ENCODE measurements around the gene FOXO3. TPM values are rescaled to one million over a fixed set of nuclear protein-coding genes. Genes with fewer than 3 reads are reported as not detected.

The FOXO3 gene
- total RNA-seq, 2 experiments from 2014 or later: 3.1 to 3.6 TPM

GRCh38 chr6:108565893-108566292, 5.2 kb downstream of the FOXO3 start:
- Mint-ChIP-seq H3K9me3 (no peaks in the 10 kb centered on the region), H3K27ac (no peak overlapping the region), H3K4me1 (ENCODE audit: low read depth) (peaks cover 52% of the 10 kb centered on the region), H3K4me3 (no peak overlapping the region), H3K27me3 (ENCODE audit: low read depth) (peaks cover 10% of the 10 kb centered on the region), H3K36me3 (ENCODE audit: low read depth) (peaks cover 9% of the 10 kb centered on the region)
- no peak for DNase-seq
- CTCF ChIA-PET: interaction anchor here (0.6 to 1.5 kb wide), 2 partner anchors 23 to 453 kb away, joined by 3 to 4 read pairs; no protein-coding TSS in a partner anchor
- intact Hi-C loops (cut with micrococcal nuclease): loop anchor here (1.0 to 10.0 kb wide), 3 partner anchors 15 to 841 kb away; no protein-coding TSS in a partner anchor

- intact Hi-C loops (cut with micrococcal nuclease): loop anchor here (10.0 kb wide), 1 partner anchor 842 kb away; no protein-coding TSS in a partner anchor
- H3K36me3 Mint-ChIP-seq (ENCODE audit: low read depth): peaks cover 10% of the 10 kb centered on the region
- H3K27me3 Mint-ChIP-seq (ENCODE audit: low read depth): peaks cover 10% of the 10 kb centered on the region
These were observed 5.7 kb downstream of the FOXO3 start for GRCh38 chr6:108566406-108566805.

GRCh38 chr6:108568101-108568500, 7.4 kb downstream of the FOXO3 start:
- intact Hi-C loops (cut with micrococcal nuclease): loop anchor here (10.0 kb wide), 1 partner anchor 843 kb away; no protein-coding TSS in a partner anchor
- Mint-ChIP-seq H3K36me3 (ENCODE audit: low read depth) (peaks cover 7% of the 10 kb centered on the region), H3K27ac (no peak overlapping the region), H3K4me3 (no peak overlapping the region), H3K4me1 (ENCODE audit: low read depth) (peaks cover 38% of the 10 kb centered on the region), H3K27me3 (ENCODE audit: low read depth) (peaks cover 2% of the 10 kb centered on the region), H3K9me3 (no peaks in the 10 kb centered on the region)
- CTCF ChIA-PET: interaction anchor here (0.7 kb wide), 1 partner anchor 59 kb away, joined by 3 read pairs; no protein-coding TSS in a partner anchor
- no peak for DNase-seq

More at GRCh38 chr6:108566406-108566805, 5.7 kb downstream of the FOXO3 start:
- no peak for DNase-seq
- CTCF ChIA-PET: interaction anchor here (0.6 to 1.5 kb wide), 4 partner anchors 10 to 453 kb away, joined by 3 to 5 read pairs (median 4); no protein-coding TSS in a partner anchor
- Mint-ChIP-seq H3K4me3 (no peak overlapping the region), H3K4me1 (ENCODE audit: low read depth) (peaks cover 52% of the 10 kb centered on the region), H3K9me3 (no peaks in the 10 kb centered on the region), H3K27ac (no peak overlapping the region)

GRCh38 chr6:108568551-108569305, 8.0 kb downstream of the FOXO3 start:
- Mint-ChIP-seq H3K36me3 (ENCODE audit: low read depth) (peaks cover 7% of the 10 kb centered on the region), H3K27me3 (ENCODE audit: low read depth) (no peaks in the 10 kb centered on the region), H3K9me3 (no peaks in the 10 kb centered on the region), H3K4me3 (no peak overlapping the region), H3K27ac (no peak overlapping the region), H3K4me1 (ENCODE audit: low read depth) (peaks cover 36% of the 10 kb centered on the region)
- CTCF ChIA-PET: no interaction called here
- intact Hi-C loops (cut with micrococcal nuclease): loop anchor here (10.0 kb wide), 1 partner anchor 844 kb away; no protein-coding TSS in a partner anchor
- no peak for DNase-seq

GRCh38 chr6:108570517-108570916, 9.8 kb downstream of the FOXO3 start:
- intact Hi-C loops (cut with micrococcal nuclease): no loop called here
- no peaks in the 10 kb centered on the region for H3K9me3 Mint-ChIP-seq
- no peak overlapping the region for H3K27ac Mint-ChIP-seq
- peaks cover 7% of the 10 kb centered on the region for H3K36me3 Mint-ChIP-seq (ENCODE audit: low read depth)
- no peaks in the 10 kb centered on the region for H3K27me3 Mint-ChIP-seq (ENCODE audit: low read depth)
- no peak overlapping the region for H3K4me3 Mint-ChIP-seq
- CTCF ChIA-PET: interaction anchor here (0.7 to 1.0 kb wide), 2 partner anchors 99 to 210 kb away, joined by 3 to 5 read pairs; no protein-coding TSS in a partner anchor
- H3K4me1 Mint-ChIP-seq (ENCODE audit: low read depth): peaks cover 30% of the 10 kb centered on the region
- no peak for DNase-seq

GRCh38 chr6:108574457-108575141, 13.9 kb downstream of the FOXO3 start:
- H3K4me3 Mint-ChIP-seq: no peak overlapping the region
- intact Hi-C loops (cut with micrococcal nuclease): no loop called here
- no peaks in the 10 kb centered on the region for H3K9me3 Mint-ChIP-seq
- no peaks in the 10 kb centered on the region for H3K27me3 Mint-ChIP-seq (ENCODE audit: low read depth)
- peaks cover 40% of the 10 kb centered on the region for H3K4me1 Mint-ChIP-seq (ENCODE audit: low read depth)
- CTCF ChIA-PET: interaction anchor here (0.7 to 1.1 kb wide), 2 partner anchors 21 to 53 kb away, joined by 3 to 5 read pairs; no protein-coding TSS in a partner anchor
- no peak overlapping the region for H3K27ac Mint-ChIP-seq
- H3K36me3 Mint-ChIP-seq (ENCODE audit: low read depth): peaks cover 6% of the 10 kb centered on the region
- no peak for DNase-seq

- H3K36me3 Mint-ChIP-seq (ENCODE audit: low read depth): peaks cover 4% of the 10 kb centered on the region
- CTCF ChIA-PET: interaction anchor here (1.1 to 1.7 kb wide), 4 partner anchors 9 to 497 kb away, joined by 3 to 5 read pairs (median 4); no protein-coding TSS in a partner anchor
- no peak overlapping the region for H3K4me3 Mint-ChIP-seq
- peaks cover 44% of the 10 kb centered on the region for H3K4me1 Mint-ChIP-seq (ENCODE audit: low read depth)
- no peak for DNase-seq
- H3K27me3 Mint-ChIP-seq (ENCODE audit: low read depth): no peaks in the 10 kb centered on the region
- H3K9me3 Mint-ChIP-seq: no peaks in the 10 kb centered on the region
- H3K27ac Mint-ChIP-seq: no peak overlapping the region
- intact Hi-C loops (cut with micrococcal nuclease): loop anchor here (2.0 kb wide), 1 partner anchor 17 kb away; no protein-coding TSS in a partner anchor
These were observed 15.3 kb downstream of the FOXO3 start for GRCh38 chr6:108575905-108576494.

GRCh38 chr6:108576709-108577108, 16.0 kb downstream of the FOXO3 start:
- intact Hi-C loops (cut with micrococcal nuclease): loop anchor here (2.0 kb wide), 1 partner anchor 16 kb away; no protein-coding TSS in a partner anchor
- DNase-seq: no peak
- Mint-ChIP-seq H3K9me3 (no peaks in the 10 kb centered on the region), H3K27ac (no peak overlapping the region), H3K4me3 (no peak overlapping the region), H3K4me1 (ENCODE audit: low read depth) (peaks cover 51% of the 10 kb centered on the region), H3K27me3 (ENCODE audit: low read depth) (no peaks in the 10 kb centered on the region), H3K36me3 (ENCODE audit: low read depth) (peaks cover 4% of the 10 kb centered on the region)
- CTCF ChIA-PET: interaction anchor here (1.2 to 1.7 kb wide), 3 partner anchors 10 to 496 kb away, joined by 3 to 5 read pairs (median 4); no protein-coding TSS in a partner anchor

GRCh38 chr6:108578166-108578565, 17.4 kb downstream of the FOXO3 start:
- Mint-ChIP-seq H3K27ac (no peak overlapping the region), H3K9me3 (no peaks in the 10 kb centered on the region), H3K4me3 (no peak overlapping the region), H3K27me3 (ENCODE audit: low read depth) (no peaks in the 10 kb centered on the region), H3K4me1 (ENCODE audit: low read depth) (peaks cover 63% of the 10 kb centered on the region), H3K36me3 (ENCODE audit: low read depth) (peaks cover 4% of the 10 kb centered on the region)
- intact Hi-C loops (cut with micrococcal nuclease): no loop called here
- CTCF ChIA-PET: interaction anchor here (1.1 kb wide), 1 partner anchor 20 kb away, joined by 3 read pairs; no protein-coding TSS in a partner anchor
- DNase-seq: no peak

- Mint-ChIP-seq H3K9me3 (no peaks in the 10 kb centered on the region), H3K4me1 (ENCODE audit: low read depth) (peaks cover 63% of the 10 kb centered on the region), H3K27me3 (ENCODE audit: low read depth) (no peaks in the 10 kb centered on the region), H3K27ac (no peak overlapping the region), H3K4me3 (no peak overlapping the region), H3K36me3 (ENCODE audit: low read depth) (peaks cover 4% of the 10 kb centered on the region)
- CTCF ChIA-PET: interaction anchor here (1.1 kb wide), 1 partner anchor 20 kb away, joined by 3 read pairs; no protein-coding TSS in a partner anchor
- intact Hi-C loops (cut with micrococcal nuclease): no loop called here
- no peak for DNase-seq
These were observed 18.0 kb downstream of the FOXO3 start for GRCh38 chr6:108578595-108579327.

- DNase-seq: no peak
- no peaks in the 10 kb centered on the region for H3K9me3 Mint-ChIP-seq
- CTCF ChIA-PET: no interaction called here
- no peak overlapping the region for H3K27ac Mint-ChIP-seq
- H3K4me3 Mint-ChIP-seq: no peak overlapping the region
- H3K4me1 Mint-ChIP-seq (ENCODE audit: low read depth): peaks cover 64% of the 10 kb centered on the region
- no peaks in the 10 kb centered on the region for H3K27me3 Mint-ChIP-seq (ENCODE audit: low read depth)
- peaks cover 4% of the 10 kb centered on the region for H3K36me3 Mint-ChIP-seq (ENCODE audit: low read depth)
- intact Hi-C loops (cut with micrococcal nuclease): no loop called here
These were observed 18.6 kb downstream of the FOXO3 start for GRCh38 chr6:108579328-108579721.
